ENCODE measurements around the gene FOLR2.
A peak's percentile ranks its signal among the peaks of the same experiment; 100 is the strongest.

DNA sequence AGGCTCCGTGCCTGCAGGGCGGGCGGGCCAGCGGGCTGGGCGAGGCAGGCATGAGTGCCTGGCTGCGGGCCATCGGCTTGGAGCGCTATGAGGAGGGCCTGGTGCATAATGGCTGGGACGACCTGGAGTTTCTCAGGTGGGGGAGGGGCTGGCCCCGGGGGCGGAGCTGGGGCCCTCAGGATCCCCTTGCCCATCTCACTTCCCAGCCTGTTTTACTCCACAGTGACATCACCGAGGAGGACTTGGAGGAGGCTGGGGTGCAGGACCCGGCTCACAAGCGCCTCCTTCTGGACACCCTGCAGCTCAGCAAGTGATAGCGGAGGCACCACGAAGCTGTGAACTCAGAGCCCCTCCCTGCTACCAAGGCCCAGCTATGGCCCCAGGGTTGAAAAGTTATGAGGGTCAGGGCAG, 21.5 kb downstream of the FOLR2 start:
- TF ChIP-seq, protein P1, sequence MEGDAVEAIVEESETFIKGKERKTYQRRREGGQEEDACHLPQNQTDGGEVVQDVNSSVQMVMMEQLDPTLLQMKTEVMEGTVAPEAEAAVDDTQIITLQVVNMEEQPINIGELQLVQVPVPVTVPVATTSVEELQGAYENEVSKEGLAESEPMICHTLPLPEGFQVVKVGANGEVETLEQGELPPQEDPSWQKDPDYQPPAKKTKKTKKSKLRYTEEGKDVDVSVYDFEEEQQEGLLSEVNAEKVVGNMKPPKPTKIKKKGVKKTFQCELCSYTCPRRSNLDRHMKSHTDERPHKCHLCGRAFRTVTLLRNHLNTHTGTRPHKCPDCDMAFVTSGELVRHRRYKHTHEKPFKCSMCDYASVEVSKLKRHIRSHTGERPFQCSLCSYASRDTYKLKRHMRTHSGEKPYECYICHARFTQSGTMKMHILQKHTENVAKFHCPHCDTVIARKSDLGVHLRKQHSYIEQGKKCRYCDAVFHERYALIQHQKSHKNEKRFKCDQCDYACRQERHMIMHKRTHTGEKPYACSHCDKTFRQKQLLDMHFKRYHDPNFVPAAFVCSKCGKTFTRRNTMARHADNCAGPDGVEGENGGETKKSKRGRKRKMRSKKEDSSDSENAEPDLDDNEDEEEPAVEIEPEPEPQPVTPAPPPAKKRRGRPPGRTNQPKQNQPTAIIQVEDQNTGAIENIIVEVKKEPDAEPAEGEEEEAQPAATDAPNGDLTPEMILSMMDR (IDR thresholded peaks at IDR 0.05) = peak in 1 of 3 experiments; percentile 39
- TF ChIP-seq POLR2A (IDR thresholded peaks at IDR 0.05) = no peak
